HepG2 (cell line): Measurements from ENCODE around the gene BSND. TPM values are rescaled to one million over a fixed set of nuclear protein-coding genes. Genes with fewer than 3 reads are reported as not detected.

Source experiments
- ATAC-seq: fragments of 200-7000 bp; cut with Tn5 transposase; 3 replicates; pipeline ENCODE4 v1.9.1; 2020; ENCODE audit warnings: mild to moderate bottlenecking, moderate library complexity
- BruUV-seq: library from RNA; stranded (reverse); fragments of 400-500 nt; replicated peaks from 2 replicates; lab custom pipeline; 2021; lab: Mats Ljungman, UMichigan
- CTCF ChIA-PET: fragments of 300-600 bp; formaldehyde crosslinking; extraction: SDS; loops from one replicate; lab custom pipeline; 2021; ENCODE audit warnings: low total read pairs, inconsistent platforms, low intra/inter-chr PET ratio; lab: Yijun Ruan, JAX
- POLR2A ChIA-PET: fragments of 350-600 bp; sonication (Branson Sonifier 250); formaldehyde crosslinking; loops from one replicate; lab custom pipeline; 2020; ENCODE audit warnings: antibody characterized with exemption, inconsistent platforms; lab: Yijun Ruan, JAX
- DNase-seq: peaks from one replicate; pipeline ENCODE4 v3.0.0-alpha.2; 2015; ENCODE audit warnings: low spot score
- FAIRE-seq: peaks from 3 replicates; lab custom pipeline; 2011; peaks lifted over from hg19 to GRCh38; lab: Jason Lieb, UNC
- H2AFZ ChIP-seq: one replicate; pipeline ENCODE4 v1.6.1; 2011; ENCODE audit warnings: low read length, inconsistent platforms
- H3K27ac ChIP-seq: fragments of 300-600 bp; 3 replicates; pipeline ENCODE4 v1.8.0; 2011; ENCODE audit warnings: mixed run types, mild to moderate bottlenecking, mixed read lengths, low read length, inconsistent platforms; ENCODE audit not compliant: insufficient read depth; ENCODE audit errors: extremely low read length
- H3K27me3 ChIP-seq, 2 experiments: fragments of 200-600 bp in 1 of 2; 2 replicates in 1 of 2; 3 replicates in 1 of 2; pipeline versions ENCODE4 v1.6.0 to v1.8.0; 2011; ENCODE audit warnings: low read length in 2 of 2, mild to moderate bottlenecking in 2 of 2, moderate library complexity in 2 of 2, inconsistent platforms in 1 of 2; ENCODE audit not compliant: insufficient read depth in 2 of 2, control insufficient read depth in 1 of 2
- H3K36me3 ChIP-seq, 2 experiments: fragments of 200-600 bp in 1 of 2; replicated peaks in 1 of 2; 2 replicates in 1 of 2; 3 replicates in 1 of 2; pipeline versions ENCODE4 v1.5.1 to v1.8.0; 2011; ENCODE audit warnings: low read length in 2 of 2, inconsistent platforms in 1 of 2; ENCODE audit not compliant: insufficient read depth in 2 of 2, control insufficient read depth in 1 of 2
- H3K4me1 ChIP-seq: 2 replicates; pipeline ENCODE4 v1.5.1; 2012; ENCODE audit warnings: low read length, inconsistent platforms; ENCODE audit not compliant: insufficient read depth
- H3K4me2 ChIP-seq: 2 replicates; pipeline ENCODE4 v1.6.0; 2011; ENCODE audit warnings: low read depth, low read length, inconsistent platforms
- H3K4me3 ChIP-seq, 3 experiments: fragments of 200-600 bp in 1 of 3; sonication (generic), shearing (Covaris generic) in 1 of 3; replicated peaks in 1 of 3; 2 replicates each; pipeline ENCODE4 v1.5.1; 2011 to 2016; ENCODE audit warnings: low read length in 3 of 3, inconsistent platforms in 2 of 3, low read depth in 2 of 3, mild to moderate bottlenecking in 2 of 3, control low read depth in 1 of 3, mixed read lengths in 1 of 3; ENCODE audit not compliant: insufficient read depth in 1 of 3
- H3K79me2 ChIP-seq: one replicate; pipeline ENCODE4 v1.6.1; 2011; ENCODE audit warnings: low read length, inconsistent platforms; ENCODE audit not compliant: insufficient read depth
- H3K9ac ChIP-seq: 2 replicates; pipeline ENCODE4 v1.6.0; 2011; ENCODE audit warnings: mild to moderate bottlenecking, low read depth, low read length, inconsistent platforms; ENCODE audit not compliant: insufficient read depth
- H3K9me3 ChIP-seq: 2 replicates; pipeline ENCODE4 v1.5.1; 2012; ENCODE audit warnings: mild to moderate bottlenecking, low read length
- H4K20me1 ChIP-seq: 2 replicates; pipeline ENCODE4 v1.6.0; 2011; ENCODE audit warnings: inconsistent platforms, mild to moderate bottlenecking, low read length, moderate library complexity; ENCODE audit not compliant: insufficient read depth
- ATAD3A ChIP-seq: sonication (generic); formaldehyde crosslinking; IDR thresholded peaks from 2 replicates; pipeline ENCODE4 v1.4.0; 2020; ENCODE audit warnings: missing genetic modification reagents
- HMG20B ChIP-seq: conservative IDR thresholded peaks from 2 replicates; pipeline ENCODE4 v1.6.1; 2016; ENCODE audit warnings: missing genetic modification reagents, missing compliant biosample characterization
- HOXA7 ChIP-seq: sonication (generic); formaldehyde crosslinking; IDR thresholded peaks from 2 replicates; pipeline ENCODE4 v1.8.1; 2022; ENCODE audit warnings: mild to moderate bottlenecking, missing genetic modification reagents, moderate library complexity
- KDM2A ChIP-seq: sonication (generic); formaldehyde crosslinking; IDR thresholded peaks from 2 replicates; pipeline ENCODE4 v1.4.0; 2020; ENCODE audit warnings: low read depth, missing genetic modification reagents, borderline replicate concordance
- REPIN1 ChIP-seq: sonication (generic); formaldehyde crosslinking; IDR thresholded peaks from 2 replicates; pipeline ENCODE4 v1.8.0; 2022; ENCODE audit warnings: missing genetic modification reagents, low read depth, mild to moderate bottlenecking, borderline replicate concordance
- SKIL ChIP-seq: sonication (generic); formaldehyde crosslinking; IDR thresholded peaks from 2 replicates; pipeline ENCODE4 v1.8.0; 2022; ENCODE audit warnings: missing genetic modification reagents, mild to moderate bottlenecking, moderate library complexity, borderline replicate concordance
- TRIM24 ChIP-seq: sonication (generic); formaldehyde crosslinking; IDR thresholded peaks from 2 replicates; pipeline ENCODE4 v1.8.0; 2022; ENCODE audit warnings: mild to moderate bottlenecking, missing genetic modification reagents
- ZMYM2 ChIP-seq: sonication (generic); formaldehyde crosslinking; IDR thresholded peaks from 2 replicates; pipeline ENCODE4 v1.8.0; 2022; ENCODE audit warnings: mild to moderate bottlenecking, missing genetic modification reagents
- ZNF143 ChIP-seq: sonication (generic); formaldehyde crosslinking; IDR thresholded peaks from 2 replicates; pipeline ENCODE4 v1.4.0; 2020; ENCODE audit warnings: missing genetic modification reagents
- ZNF547 ChIP-seq: sonication (generic); formaldehyde crosslinking; IDR thresholded peaks from 2 replicates; pipeline ENCODE4 v1.5.1; 2020; ENCODE audit warnings: mild to moderate bottlenecking, missing genetic modification reagents
- ZNF550 ChIP-seq: sonication (generic); formaldehyde crosslinking; IDR thresholded peaks from 2 replicates; pipeline ENCODE4 v1.4.0; 2020; ENCODE audit warnings: mild to moderate bottlenecking, missing genetic modification reagents, borderline replicate concordance
- ZNF629 ChIP-seq: sonication (generic); formaldehyde crosslinking; conservative IDR thresholded peaks from 2 replicates; pipeline ENCODE4 v1.5.0; 2020; ENCODE audit warnings: missing genetic modification reagents
- WGBS: methylation state at CpG from one replicate; pipeline ENCODE4 v1.1.6; 2017; ENCODE audit warnings: low lambda C conversion rate; 5-methylcytosine and 5-hydroxymethylcytosine counted together
- in situ Hi-C: cut with HindIII; loops from 2 replicates; pipeline ENCODE4 v1.10.0; 2017; ENCODE audit warnings: low pct_unique_long_range_greater_than_20kb; ENCODE audit not compliant: extremely low pct_ligation_motif_present
- intact Hi-C: fragments of 100-400 bp; cut with micrococcal nuclease; formaldehyde crosslinking; loops from one replicate; pipeline ENCODE4 v1.10.0; 2022; ENCODE audit not compliant: unreplicated experiment
- polyA plus RNA-seq, 8 experiments: library from polyadenylated mRNA; depleted of rRNA in 3 of 8; stranded (reverse) in 7 of 8; unstranded in 1 of 8; fragments of >200 nt; fragmentation: Illumina TruSeq in 4 of 8; extraction: Trizol in 4 of 8; gene quantifications; 2 replicates each; pipeline versions ENCODE4 v1.2.1 to v1.2.3, GENCODE V29; 2011 to 2016; ENCODE audit warnings: low read depth in 4 of 8, missing spikeins in 1 of 8, mixed read lengths in 1 of 8; ENCODE audit not compliant: insufficient read depth in 1 of 8
- total RNA-seq, 5 experiments: library from RNA; depleted of rRNA; stranded (reverse); fragments of >200 nt; fragmentation: Illumina TruSeq; extraction: Trizol; gene quantifications; 2 replicates each; pipeline ENCODE4 v1.2.3, GENCODE V29; 2016; ENCODE audit warnings: low read depth in 1 of 5
- TF ChIP-seq, protein P1 (sequence below): IDR thresholded peaks from 2 replicates; pipeline ENCODE4 v1.6.1; 2012; ENCODE audit warnings: inconsistent platforms

BSND gene
- total and polyA plus RNA-seq, 2 of the 13 experiments (the other 11 are each of a cell fraction or from before 2014, with no cell fraction given) = not detected

GRCh38 chr1:54995835-54996234 lies 2.9 kb upstream of the BSND start:
- TF ChIP-seq SKIL = 0 out of 2 replicates have a peak, but pooled peaks have one; percentile 13
- TF ChIP-seq HMG20B (CRISPR knock-in tag) = no peak
- ATAC-seq (no peak), DNase-seq (no peak), FAIRE-seq (no peak)
- intact Hi-C loops = loop anchor here (1.0 kb wide), 1 partner anchor 46 kb away; no protein-coding TSS in a partner anchor
- Histone ChIP-seq H3K4me2 (no peak overlapping the region), H3K36me3 (no peaks in the 10 kb centered on the region), H3K9ac (no peak overlapping the region), H3K79me2 (no peaks in the 10 kb centered on the region), H4K20me1 (no peaks in the 10 kb centered on the region), H2AFZ (no peak overlapping the region), H3K4me1 (peaks cover 15% of the 10 kb centered on the region), H3K9me3 (no peaks in the 10 kb centered on the region), H3K4me3 (no peak overlapping the region), H3K27me3 (peaks cover 0 to 50% of the 10 kb centered on the region in 2 experiments), H3K27ac (no peak overlapping the region)
- ChIA-PET POLR2A (no interaction called here), CTCF (interaction anchor here (1.2 to 3.9 kb wide), 3 partner anchors 23 to 50 kb away, joined by 5 to 22 read pairs (median 19); no protein-coding TSS in a partner anchor)
- BruUV-seq = no TSS peak
- WGBS = 43% methylated on average over 5 of the region's 9 CpGs
- in situ Hi-C loops = loop anchor here (5.0 to 10.0 kb wide), 2 partner anchors 44 to 181 kb away; no protein-coding TSS in a partner anchor

- peak; percentile 58 for DNase-seq
- FAIRE-seq = no peak
- TF ChIP-seq ATAD3A = no peak
- TF ChIP-seq, protein P1, sequence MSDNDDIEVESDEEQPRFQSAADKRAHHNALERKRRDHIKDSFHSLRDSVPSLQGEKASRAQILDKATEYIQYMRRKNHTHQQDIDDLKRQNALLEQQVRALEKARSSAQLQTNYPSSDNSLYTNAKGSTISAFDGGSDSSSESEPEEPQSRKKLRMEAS = peak; percentile 38; the same call in 1 of the 2 replicates
- TF ChIP-seq ZNF547 (CRISPR knock-in tag) = peak; percentile 37; the same call in 1 of the 2 replicates
- no peak for TF ChIP-seq REPIN1
- peak; percentile 75; the same call in 1 of the 2 replicates for TF ChIP-seq ZMYM2
- no peak for TF ChIP-seq HOXA7 (CRISPR knock-in tag)
- TF ChIP-seq ZNF143 (CRISPR knock-in tag) = peak; percentile 68
- TF ChIP-seq ZNF550 = 0 out of 2 replicates have a peak, but pooled peaks have one; percentile 48
- peak; percentile 44; the same call in 1 of the 2 replicates for TF ChIP-seq KDM2A (CRISPR knock-in tag)
- TF ChIP-seq TRIM24 (CRISPR knock-in tag) = no peak
- TF ChIP-seq SKIL = 0 out of 2 replicates have a peak, but pooled peaks have one; percentile 4
- peak; percentile 98 for TF ChIP-seq ZNF629
Observed at GRCh38 chr1:54996359-54996868, 2.3 kb upstream of the BSND start.

More at GRCh38 chr1:54996359-54996868, 2.3 kb upstream of the BSND start:
- Histone ChIP-seq H3K9ac (no peak overlapping the region), H4K20me1 (no peaks in the 10 kb centered on the region), H2AFZ (no peak overlapping the region), H3K9me3 (no peaks in the 10 kb centered on the region), H3K4me3 (no peak overlapping the region), H3K4me1 (peaks cover 15% of the 10 kb centered on the region), H3K27ac (no peak overlapping the region), H3K27me3 (peaks cover 0 to 50% of the 10 kb centered on the region in 2 experiments), H3K79me2 (no peaks in the 10 kb centered on the region), H3K4me2 (0 out of 2 replicates have a peak overlapping the region, but pooled peaks have one; percentile 29), H3K36me3 (no peaks in the 10 kb centered on the region)
- in situ Hi-C loops = loop anchor here (5.0 to 10.0 kb wide), 2 partner anchors 44 to 182 kb away; no protein-coding TSS in a partner anchor
- WGBS = 1% methylated on average over 10 of the region's 23 CpGs
- ChIA-PET POLR2A (no interaction called here), CTCF (interaction anchor here (1.2 to 3.9 kb wide), 3 partner anchors 23 to 50 kb away, joined by 5 to 22 read pairs (median 19); no protein-coding TSS in a partner anchor)
- no TSS peak for BruUV-seq
- intact Hi-C loops = loop anchor here (1.0 kb wide), 1 partner anchor 46 kb away; no protein-coding TSS in a partner anchor
- peak; percentile 82 for ATAC-seq
